Fibroblast of lung (primary cell): ENCODE measurements around the gene NRAP. TPM values are rescaled to one million over a fixed set of nuclear protein-coding genes. Genes with fewer than 3 reads are reported as not detected.

Source experiments
- DNase-seq, 2 donors: peaks; one replicate each; pipeline versions ENCODE4 v3.0.0 to v3.0.0-alpha.2; 2010; ENCODE audit warnings: low read depth in 2 of 2
- H2AFZ ChIP-seq: 2 replicates; pipeline ENCODE4 v1.5.1; 2012; ENCODE audit warnings: low read length, control low read depth, inconsistent platforms
- H3K27ac ChIP-seq: 2 replicates; pipeline ENCODE4 v1.5.1; 2011; ENCODE audit warnings: low read length, control low read depth; ENCODE audit not compliant: insufficient read depth
- H3K27me3 ChIP-seq: 2 replicates; pipeline ENCODE4 v1.5.1; 2011; ENCODE audit warnings: mild to moderate bottlenecking, low read length; ENCODE audit not compliant: control insufficient read depth, insufficient read depth
- H3K36me3 ChIP-seq: 2 replicates; pipeline ENCODE4 v1.5.1; 2011; ENCODE audit warnings: low read length; ENCODE audit not compliant: control insufficient read depth, insufficient read depth
- H3K4me1 ChIP-seq: 2 replicates; pipeline ENCODE4 v1.5.1; 2011; ENCODE audit warnings: low read length; ENCODE audit not compliant: control insufficient read depth, insufficient read depth; ENCODE audit errors: extremely low read depth
- H3K4me2 ChIP-seq: 2 replicates; pipeline ENCODE4 v1.5.1; 2011; ENCODE audit warnings: low read length, control low read depth; ENCODE audit not compliant: insufficient read depth; ENCODE audit errors: extremely low read depth
- H3K4me3 ChIP-seq, 4 experiments: fragments of 200-600 bp in 1 of 4; sonication (generic) in 1 of 4; replicated peaks in 1 of 4; 2 replicates each; pipeline ENCODE4 v1.5.1; 2011 to 2016; ENCODE audit warnings: low read length in 4 of 4, low read depth in 3 of 4, mild to moderate bottlenecking in 3 of 4, control low read depth in 2 of 4, inconsistent platforms in 1 of 4, mixed read lengths in 1 of 4; ENCODE audit not compliant: insufficient read depth in 1 of 4; ENCODE audit errors: control extremely low read depth in 1 of 4
- H3K79me2 ChIP-seq: 2 replicates; pipeline ENCODE4 v1.5.1; 2012; ENCODE audit warnings: mild to moderate bottlenecking, low read length, inconsistent platforms; ENCODE audit not compliant: control insufficient read depth, insufficient read depth
- H3K9ac ChIP-seq: 2 replicates; pipeline ENCODE4 v1.5.1; 2011; ENCODE audit warnings: mild to moderate bottlenecking, low read length, control low read depth; ENCODE audit not compliant: insufficient read depth
- H3K9me3 ChIP-seq: 2 replicates; pipeline ENCODE4 v1.5.1; 2012; ENCODE audit warnings: low read depth, low read length; ENCODE audit not compliant: control insufficient read depth, insufficient read depth
- H4K20me1 ChIP-seq: 2 replicates; pipeline ENCODE4 v1.5.1; 2011; ENCODE audit warnings: low read length; ENCODE audit not compliant: control insufficient read depth, insufficient read depth; ENCODE audit errors: extremely low read depth
- EZH2 ChIP-seq: IDR thresholded peaks from 2 replicates; pipeline ENCODE4 v1.5.1; 2012; ENCODE audit warnings: low read length, control low read depth, mild to moderate bottlenecking; ENCODE audit errors: missing control alignments
- polyA plus RNA-seq, 2 donors: library from polyadenylated mRNA; depleted of rRNA in 1 of 2; stranded (reverse) in 1 of 2; unstranded in 1 of 2; fragments of >200 nt; gene quantifications; 2 replicates each; pipeline ENCODE4 v1.2.1, GENCODE V29; 2011 to 2012; ENCODE audit warnings: missing spikeins in 1 of 2
- total RNA-seq: library from RNA; depleted of rRNA; stranded (reverse); fragments of >200 nt; gene quantifications from 2 replicates; pipeline ENCODE4 v1.2.1, GENCODE V29; 2014
- TF ChIP-seq, protein P1 (sequence below), 2 donors: IDR thresholded peaks in 1 of 2; conservative IDR thresholded peaks in 1 of 2; 1 replicate in 1 of 2; 2 replicates in 1 of 2; pipeline ENCODE4 v1.5.1; 2011 to 2012; ENCODE audit warnings: low read length in 2 of 2, control low read depth in 1 of 2, inconsistent platforms in 1 of 2, low read depth in 1 of 2, mild to moderate bottlenecking in 1 of 2

Gene NRAP
- total and polyA plus RNA-seq, 2 donors (not counting 1 experiment from before 2014, with no cell fraction given) = not detected

DNA sequence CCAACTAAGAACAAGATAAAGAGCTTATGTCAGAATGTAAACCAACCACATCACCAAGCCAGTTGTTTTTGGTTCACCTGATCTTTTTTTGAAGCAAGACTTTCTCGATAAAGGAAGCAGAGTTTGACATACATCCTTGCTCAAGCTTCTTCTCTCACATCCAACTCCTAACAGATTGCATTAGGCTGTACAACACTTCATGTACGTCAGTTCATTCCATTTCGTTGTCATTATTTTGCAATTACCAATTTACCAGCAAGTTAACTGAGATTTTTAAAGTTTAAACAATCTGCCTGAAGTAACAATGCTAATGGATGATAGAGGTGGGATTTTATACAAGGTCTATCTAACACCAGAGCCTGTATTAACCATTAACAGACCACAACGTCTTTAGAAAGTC, 41.0 kb downstream of the NRAP start:
- H3K79me2 ChIP-seq = no peaks in the 10 kb centered on the region
- no peak overlapping the region for H3K27ac ChIP-seq
- no peaks in the 10 kb centered on the region for H3K27me3 ChIP-seq
- H2AFZ ChIP-seq = no peak overlapping the region
- H3K4me3 ChIP-seq = no peak overlapping the region
- no peaks in the 10 kb centered on the region for H3K36me3 ChIP-seq
- no peaks in the 10 kb centered on the region for H3K4me1 ChIP-seq
- H4K20me1 ChIP-seq = no peaks in the 10 kb centered on the region
- H3K9me3 ChIP-seq = no peaks in the 10 kb centered on the region
- TF ChIP-seq, protein P1, sequence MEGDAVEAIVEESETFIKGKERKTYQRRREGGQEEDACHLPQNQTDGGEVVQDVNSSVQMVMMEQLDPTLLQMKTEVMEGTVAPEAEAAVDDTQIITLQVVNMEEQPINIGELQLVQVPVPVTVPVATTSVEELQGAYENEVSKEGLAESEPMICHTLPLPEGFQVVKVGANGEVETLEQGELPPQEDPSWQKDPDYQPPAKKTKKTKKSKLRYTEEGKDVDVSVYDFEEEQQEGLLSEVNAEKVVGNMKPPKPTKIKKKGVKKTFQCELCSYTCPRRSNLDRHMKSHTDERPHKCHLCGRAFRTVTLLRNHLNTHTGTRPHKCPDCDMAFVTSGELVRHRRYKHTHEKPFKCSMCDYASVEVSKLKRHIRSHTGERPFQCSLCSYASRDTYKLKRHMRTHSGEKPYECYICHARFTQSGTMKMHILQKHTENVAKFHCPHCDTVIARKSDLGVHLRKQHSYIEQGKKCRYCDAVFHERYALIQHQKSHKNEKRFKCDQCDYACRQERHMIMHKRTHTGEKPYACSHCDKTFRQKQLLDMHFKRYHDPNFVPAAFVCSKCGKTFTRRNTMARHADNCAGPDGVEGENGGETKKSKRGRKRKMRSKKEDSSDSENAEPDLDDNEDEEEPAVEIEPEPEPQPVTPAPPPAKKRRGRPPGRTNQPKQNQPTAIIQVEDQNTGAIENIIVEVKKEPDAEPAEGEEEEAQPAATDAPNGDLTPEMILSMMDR (conservative IDR thresholded peaks at IDR 0.05 in 1 of 2, IDR thresholded peaks at IDR 0.05 in 1 of 2; ENCODE audit: low read depth in 1 of 2, low read length in 2 of 2) = no peak
- TF ChIP-seq EZH2 = no peak
- no peak overlapping the region for H3K4me2 ChIP-seq
- H3K9ac ChIP-seq = no peak overlapping the region
- DNase-seq = no peak

GRCh38 chr10:113621799-113622198, 42.0 kb downstream of the NRAP start:
- Histone ChIP-seq H2AFZ (no peak overlapping the region), H3K79me2 (no peaks in the 10 kb centered on the region), H4K20me1 (no peaks in the 10 kb centered on the region), H3K4me1 (no peaks in the 10 kb centered on the region), H3K4me3 (no peak overlapping the region), H3K9ac (no peak overlapping the region), H3K27ac (no peak overlapping the region), H3K27me3 (no peaks in the 10 kb centered on the region), H3K4me2 (no peak overlapping the region), H3K9me3 (no peaks in the 10 kb centered on the region), H3K36me3 (no peaks in the 10 kb centered on the region)
- TF ChIP-seq, protein P1 (conservative IDR thresholded peaks at IDR 0.05 in 1 of 2, IDR thresholded peaks at IDR 0.05 in 1 of 2; ENCODE audit: low read depth in 1 of 2, low read length in 2 of 2) = no peak
- TF ChIP-seq EZH2 = no peak
- no peak for DNase-seq

- no peak for DNase-seq
- H3K27ac ChIP-seq = no peak overlapping the region
- H3K4me1 ChIP-seq = no peaks in the 10 kb centered on the region
- H3K27me3 ChIP-seq = no peaks in the 10 kb centered on the region
- no peak overlapping the region for H3K4me3 ChIP-seq
- no peak overlapping the region for H3K4me2 ChIP-seq
- H3K9ac ChIP-seq = no peak overlapping the region
- no peaks in the 10 kb centered on the region for H3K36me3 ChIP-seq
- no peaks in the 10 kb centered on the region for H3K79me2 ChIP-seq
- no peaks in the 10 kb centered on the region for H3K9me3 ChIP-seq
- TF ChIP-seq EZH2 = no peak
- TF ChIP-seq, protein P1 (conservative IDR thresholded peaks at IDR 0.05 in 1 of 2, IDR thresholded peaks at IDR 0.05 in 1 of 2; ENCODE audit: low read depth in 1 of 2, low read length in 2 of 2) = no peak
- H2AFZ ChIP-seq = no peak overlapping the region
- no peaks in the 10 kb centered on the region for H4K20me1 ChIP-seq
These were observed 42.9 kb downstream of the NRAP start for GRCh38 chr10:113620936-113621335.
